Stimulated activated CD4-positive, alpha-beta T cell treated with anti-CD3 and anti-CD28 coated beads, Interleukin-12 subunit alpha, Interleukin-12 subunit beta, amount 100 ng/mL, for 4 hours (primary cell): Measurements from ENCODE around the gene TLE1.
"Not testable (repeated sequence)": the region's sequence is repeated elsewhere in the genome, so short reads cannot be mapped to it uniquely, and the experiment has no call there.

ENCODE experiments used
- DNase-seq: peaks from one replicate; pipeline ENCODE4 v3.0.0-alpha.2; 2020

The TLE1 gene

GRCh38 chr9:81689343-81690175, at the start of gene TLE1:
Gene TLE1, minus strand, starts transcription at chr9:81689547. Its CDS starts 1,307 bp downstream, at chr9:81688240.
- DNase-seq = peak; percentile 71

DNA sequence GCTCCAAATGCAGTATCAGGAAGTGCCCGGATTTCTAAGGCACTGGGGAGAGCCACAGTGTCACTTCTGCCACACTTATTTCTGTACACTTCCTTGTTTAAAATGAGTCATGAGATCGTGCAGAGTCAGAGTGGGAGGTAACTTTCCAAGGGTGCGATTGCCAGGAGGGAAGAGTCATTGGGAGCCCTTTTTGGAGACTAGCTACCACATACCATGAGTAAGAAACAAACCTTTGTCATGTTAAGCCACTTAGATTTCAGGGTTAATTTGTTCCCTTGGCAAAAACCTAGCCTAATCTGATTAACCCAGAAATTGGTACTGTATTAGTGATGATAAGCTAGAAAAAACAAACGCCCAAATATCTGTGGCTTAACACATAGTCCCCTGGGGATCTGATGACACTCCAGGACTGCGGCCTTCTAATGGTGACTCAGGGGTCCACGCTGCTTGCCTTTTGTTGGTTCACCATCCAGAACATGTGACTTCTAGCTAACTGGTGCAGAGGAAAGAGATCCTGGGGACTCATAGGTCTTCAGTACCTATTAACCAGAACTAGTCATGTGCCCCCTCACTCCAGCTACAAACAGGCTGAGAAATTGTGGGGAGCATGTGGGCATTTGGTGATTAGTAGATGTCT, 48.6 kb upstream of the TLE1 start:
- no peak for DNase-seq

DNA sequence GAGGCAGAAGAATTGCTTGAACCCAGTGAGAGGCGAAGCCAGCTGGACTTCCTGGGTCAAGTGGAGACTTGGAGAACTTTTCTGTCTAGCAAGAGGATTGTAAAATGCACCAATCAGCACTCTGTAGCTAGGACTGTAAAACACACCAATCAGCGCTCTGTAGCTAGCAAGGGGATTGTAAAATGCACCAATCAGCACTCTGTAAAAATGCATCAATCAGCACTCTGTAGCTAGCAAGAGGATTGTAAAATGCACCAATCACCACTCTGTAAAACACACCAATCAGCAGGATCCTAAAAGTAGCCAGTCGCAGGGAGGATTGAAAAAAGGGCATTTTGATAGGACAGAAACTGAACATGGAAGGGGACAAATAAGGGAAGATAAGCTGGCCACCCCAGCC, 41.2 kb upstream of the TLE1 start:
- not testable (repeated sequence) for DNase-seq

- DNase-seq = no peak
Measured at GRCh38 chr9:81729135-81729534, 39.8 kb upstream of the TLE1 start.

GRCh38 chr9:81724242-81724889, 35.0 kb upstream of the TLE1 start:
- DNase-seq = no peak

GRCh38 chr9:81722277-81722676, 32.9 kb upstream of the TLE1 start:
- no peak for DNase-seq

DNA sequence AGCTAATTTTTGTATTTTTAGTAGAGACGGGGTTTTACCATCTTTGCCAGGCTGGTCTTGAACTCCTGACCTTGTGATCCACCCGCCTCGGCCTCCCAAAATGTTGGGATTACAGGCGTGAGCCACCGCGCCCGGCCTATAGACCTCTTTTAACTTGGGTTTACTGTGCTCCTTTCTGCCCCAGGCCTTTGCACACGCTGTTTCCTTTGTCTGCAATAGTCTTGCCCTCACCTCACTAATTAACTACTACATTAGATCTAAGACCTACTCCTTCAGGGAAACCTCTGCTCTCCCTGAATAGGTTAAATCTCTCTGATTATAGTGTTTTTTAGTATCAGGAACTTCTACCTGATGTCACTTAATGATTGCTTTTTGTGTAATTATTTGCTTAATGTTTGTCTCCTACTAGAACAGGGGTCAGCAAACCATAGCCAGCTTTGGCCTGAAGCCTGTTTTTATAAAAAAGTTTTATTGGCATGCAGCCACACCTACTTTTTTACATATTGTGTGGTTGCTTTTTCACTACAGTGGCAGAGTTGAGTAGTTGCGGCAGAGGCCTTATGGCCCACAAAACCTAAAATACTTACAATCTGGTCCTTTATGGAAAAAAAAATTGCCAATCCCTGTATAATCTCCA, 31.2 kb upstream of the TLE1 start:
- DNase-seq = no peak

DNA sequence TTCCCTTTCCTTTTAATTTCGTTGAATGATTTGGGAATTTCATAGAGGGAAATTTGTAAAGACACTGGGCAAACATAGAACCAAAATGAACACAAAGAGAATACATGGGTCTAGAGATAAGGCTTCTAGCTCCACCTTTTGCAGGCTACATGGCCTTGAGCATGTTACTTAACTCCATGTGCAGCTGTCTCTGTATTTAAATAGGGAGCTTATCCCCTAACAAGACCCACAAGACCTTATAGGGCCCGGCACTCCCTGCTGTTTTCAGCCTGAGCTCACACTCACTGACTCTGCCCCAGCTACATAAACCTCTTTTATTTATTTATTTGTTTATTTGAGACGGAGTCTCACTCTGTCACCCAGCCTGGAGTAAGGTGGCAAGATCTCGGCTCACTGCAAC, 30.6 kb upstream of the TLE1 start:
- DNase-seq = no peak

DNA sequence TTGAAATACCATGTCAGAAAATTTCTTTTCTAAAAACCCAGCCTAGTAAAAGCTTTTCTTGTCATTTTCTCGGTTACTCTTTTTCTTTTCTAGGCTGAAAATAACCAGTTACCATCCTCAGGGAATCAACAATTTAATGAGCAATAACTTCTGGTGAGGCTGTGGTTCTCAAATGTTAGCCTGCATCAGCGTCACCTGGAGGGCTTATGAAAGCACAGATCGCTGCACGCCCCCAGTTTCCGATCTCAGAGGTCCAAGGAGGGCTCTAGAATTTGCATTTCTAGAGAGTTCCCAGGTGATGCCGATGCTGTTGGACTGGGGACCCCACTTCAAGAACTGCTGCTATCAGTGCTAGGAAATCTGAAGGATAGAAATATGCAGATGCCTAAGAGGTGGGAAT, 28.9 kb upstream of the TLE1 start:
- DNase-seq = no peak

DNA sequence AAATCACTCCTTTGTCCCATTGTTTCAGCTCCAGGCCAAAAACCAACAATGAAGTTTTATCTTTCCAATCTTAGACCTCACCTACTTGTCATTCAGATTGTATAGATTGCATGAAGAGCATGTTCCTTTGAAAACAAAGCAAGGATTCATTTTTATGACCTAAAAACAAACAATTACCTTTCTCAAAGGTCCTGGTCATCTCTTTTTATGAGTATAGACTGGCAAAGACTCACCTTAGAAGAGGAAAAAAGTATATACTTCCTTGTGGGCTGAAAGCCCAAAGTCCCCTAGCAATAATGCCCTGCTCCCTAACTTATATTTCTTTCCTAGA, 28.4 kb upstream of the TLE1 start:
- no peak for DNase-seq

- DNase-seq = no peak
Measured at GRCh38 chr9:81717061-81717746, 27.9 kb upstream of the TLE1 start.

DNA sequence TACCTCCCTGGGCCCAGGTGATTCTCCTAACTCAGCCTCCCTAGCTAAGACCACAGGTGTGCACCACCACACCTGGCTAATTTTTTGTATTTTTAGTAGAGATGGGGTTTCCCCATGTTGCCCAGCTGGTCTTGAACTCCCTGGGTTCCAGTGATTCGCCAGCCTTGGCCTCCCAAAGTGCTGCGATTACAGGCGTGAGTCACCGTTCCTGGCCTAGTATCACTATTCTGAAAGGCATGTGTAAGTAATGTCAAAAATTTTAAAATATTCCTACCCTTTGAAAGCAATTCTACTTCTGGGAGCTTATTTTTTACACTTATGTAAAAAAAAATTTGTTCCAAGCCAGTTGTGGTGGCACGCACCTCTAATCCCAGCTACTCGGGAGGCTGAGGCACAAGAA, 27.1 kb upstream of the TLE1 start:
- DNase-seq = no peak

DNA sequence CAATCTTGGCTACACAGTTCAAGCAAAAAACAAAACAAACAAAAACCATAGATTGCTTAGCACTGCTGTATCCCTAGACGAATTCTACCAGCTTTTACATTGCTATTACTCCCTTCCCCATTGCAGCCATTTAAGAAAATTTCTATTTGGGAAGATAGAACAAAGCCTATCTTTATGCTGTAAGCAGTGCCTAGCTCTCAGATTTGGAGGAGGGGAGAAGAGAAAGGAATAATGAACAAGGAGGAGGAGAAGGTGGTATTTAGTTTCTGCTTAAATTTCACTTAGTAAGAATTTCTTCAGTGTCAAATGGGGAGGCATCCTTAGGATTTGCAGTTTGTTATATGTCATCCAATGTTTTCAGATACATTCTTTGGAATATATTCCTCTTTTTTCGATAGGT, 16.2 kb upstream of the TLE1 start:
- no peak for DNase-seq

GRCh38 chr9:81694541-81694940, 5.2 kb upstream of the TLE1 start:
- DNase-seq = no peak

DNA sequence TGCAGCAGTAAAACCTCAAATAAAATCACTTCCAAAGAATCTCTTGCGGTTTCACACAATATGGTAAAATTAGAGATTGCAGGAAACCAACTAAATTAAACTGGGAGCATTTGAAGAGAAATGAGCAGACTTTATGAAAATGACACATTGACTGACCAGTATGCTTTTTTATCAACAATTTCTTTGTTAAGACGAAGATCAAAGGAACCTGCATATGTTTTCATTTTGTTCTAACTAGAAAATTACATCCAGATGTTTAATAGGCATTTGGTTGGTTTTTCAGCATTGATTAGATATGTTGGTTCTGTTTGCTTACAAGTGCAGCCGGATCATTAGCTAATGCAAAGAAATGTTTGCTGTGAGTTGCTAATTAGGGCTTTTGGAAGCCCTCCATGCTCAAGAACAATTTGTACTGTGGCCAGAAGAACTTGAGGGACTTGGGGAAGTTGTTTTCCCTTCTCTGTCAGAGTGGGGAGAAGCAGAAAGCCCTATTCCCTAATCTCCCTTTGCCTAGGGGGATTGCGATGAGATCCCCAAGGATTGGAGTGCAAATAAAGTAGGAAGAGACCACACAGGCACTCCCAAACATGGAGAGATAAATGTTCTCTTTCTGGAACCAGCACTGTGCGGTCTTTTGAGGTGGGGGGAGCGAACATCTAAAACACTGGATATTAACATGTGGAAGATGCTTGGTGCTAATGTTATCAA, 4.5 kb upstream of the TLE1 start:
- DNase-seq = no peak

DNA sequence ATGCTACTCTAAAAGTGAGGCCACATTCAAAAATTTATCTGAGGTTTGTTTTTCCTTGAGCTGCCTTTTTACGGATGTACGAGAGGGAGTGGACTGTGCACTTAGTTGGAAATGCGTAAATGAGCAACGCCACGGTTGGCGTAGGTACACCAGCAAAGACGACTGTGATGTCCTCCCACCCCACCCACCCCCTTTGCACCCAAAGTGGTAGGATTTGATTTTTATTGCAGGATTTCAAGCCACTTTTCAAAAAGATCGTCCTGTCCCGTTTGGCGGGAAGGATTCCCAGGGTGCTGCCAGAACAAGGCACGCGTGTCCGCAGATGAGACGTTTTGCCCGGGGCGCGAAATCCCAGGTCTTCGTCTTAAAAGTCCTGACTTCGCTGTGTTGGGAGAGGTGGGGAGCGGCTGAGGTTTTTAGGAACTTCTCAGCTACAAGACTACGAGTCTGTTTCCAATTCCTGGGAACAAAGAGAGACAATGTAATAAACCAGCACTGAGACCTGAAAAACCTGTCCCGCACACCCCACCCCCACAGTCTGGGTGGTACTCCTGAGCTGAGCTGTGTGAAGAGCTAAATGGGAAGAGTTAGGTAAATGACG, 1.0 kb upstream of the TLE1 start:
- no peak for DNase-seq

GRCh38 chr9:81689093-81689342, 329 bp downstream of the TLE1 start:
- DNase-seq = not testable (repeated sequence)

DNA sequence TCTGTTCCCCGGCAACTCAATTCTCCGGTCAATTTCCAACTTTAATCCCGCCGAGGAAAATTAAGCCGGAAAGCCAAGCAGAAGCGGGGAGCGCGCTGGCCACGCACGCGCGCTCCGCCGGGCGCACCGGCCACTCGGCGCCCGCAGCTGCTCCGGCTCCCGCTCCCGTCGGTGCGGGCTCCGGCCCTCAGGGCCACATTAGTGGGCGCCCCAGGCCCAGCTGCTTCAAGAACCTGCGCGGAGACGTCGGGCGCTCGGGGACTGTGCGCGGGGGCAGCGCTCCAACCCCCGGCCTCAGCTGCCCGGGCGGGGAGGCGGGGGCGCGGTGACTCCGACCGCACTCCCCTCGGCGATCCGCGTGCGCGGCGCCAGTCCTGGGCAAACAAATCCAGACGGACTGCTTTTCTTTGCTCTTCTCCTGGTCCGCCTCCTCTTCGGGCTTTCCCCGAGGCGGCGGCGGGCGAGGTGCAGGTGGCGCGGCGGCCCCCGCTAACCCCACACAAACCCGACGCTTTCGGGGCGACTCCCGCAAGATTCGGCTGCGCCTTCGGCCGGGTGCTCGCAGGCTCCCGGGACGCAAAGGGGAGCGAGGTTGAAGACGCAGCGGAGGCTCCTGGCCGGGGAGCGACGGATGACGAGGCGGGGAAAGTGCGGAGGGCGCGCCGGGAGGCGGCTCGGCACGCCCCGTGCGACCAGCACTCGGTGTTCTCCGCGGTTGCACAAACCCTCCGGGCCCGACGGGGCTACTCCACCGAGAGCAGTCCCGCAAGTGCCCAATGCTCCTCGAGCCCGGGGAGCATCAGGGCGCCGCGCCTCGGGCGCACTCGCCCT, 870 bp downstream of the TLE1 start:
- peak; percentile 17 for DNase-seq

GRCh38 chr9:81687521-81688261, 1.7 kb downstream of the TLE1 start:
- no peak for DNase-seq
